Aorta (tissue), 5 donors: ENCODE results near the gene FER. TPM values are rescaled to one million over a fixed set of nuclear protein-coding genes. Genes with fewer than 3 reads are reported as not detected.

ENCODE experiments used
- ATAC-seq: fragments of 200-7000 bp; cut with Tn5 transposase; one replicate; pipeline ENCODE4 v1.9.1; 2022; ENCODE audit warnings: moderate library complexity; ENCODE audit not compliant: low FRiP score
- DNase-seq, 2 donors: peaks; one replicate each; pipeline ENCODE4 v3.0.0-alpha.2; 2020
- H3K27ac ChIP-seq, 2 donors: one replicate each; pipeline ENCODE4 v1.5.1; 2013; ENCODE audit warnings: low read length in 2 of 2, mild to moderate bottlenecking in 2 of 2, moderate library complexity in 2 of 2, control low read depth in 1 of 2, inconsistent platforms in 1 of 2, low read depth in 1 of 2
- H3K27me3 ChIP-seq, 2 donors: one replicate each; pipeline ENCODE4 v1.6.1; 2013; ENCODE audit warnings: control low read depth in 1 of 2, low read length in 1 of 2, mild to moderate bottlenecking in 1 of 2, moderate library complexity in 1 of 2; ENCODE audit not compliant: insufficient read depth in 2 of 2, control insufficient read depth in 1 of 2
- H3K36me3 ChIP-seq, 2 donors: one replicate each; pipeline ENCODE4 v1.6.1; 2013; ENCODE audit warnings: control low read depth in 1 of 2, low read length in 1 of 2, mild to moderate bottlenecking in 1 of 2; ENCODE audit not compliant: insufficient read depth in 2 of 2, control insufficient read depth in 1 of 2
- H3K4me1 ChIP-seq, 2 donors: one replicate each; pipeline ENCODE4 v1.6.1; 2013; ENCODE audit warnings: low read length in 2 of 2, control low read depth in 1 of 2, mild to moderate bottlenecking in 1 of 2, moderate library complexity in 1 of 2; ENCODE audit not compliant: insufficient read depth in 2 of 2, control insufficient read depth in 1 of 2
- H3K4me3 ChIP-seq, 2 donors: one replicate each; pipeline ENCODE4 v1.5.1; 2013; ENCODE audit warnings: low read length in 2 of 2, control low read depth in 1 of 2, mild to moderate bottlenecking in 1 of 2
- H3K9me3 ChIP-seq: one replicate; pipeline ENCODE4 v1.6.1; 2013; ENCODE audit warnings: mild to moderate bottlenecking, low read length; ENCODE audit not compliant: control insufficient read depth
- WGBS, 2 donors: extraction: QIAGEN DNeasy Blood & Tissue Kit; methylation state at CpG; one replicate each; pipeline ENCODE4 v1.1.7; 2013; 5-methylcytosine and 5-hydroxymethylcytosine counted together
- intact Hi-C, 2 donors: fragments of 100-400 bp; cut with DNase I; formaldehyde crosslinking; loops; one replicate each; pipeline versions ENCODE4 v1.14.2 to v1.15.0; 2022
- polyA plus RNA-seq, 2 donors: library from polyadenylated mRNA; stranded (reverse); fragments of 200-250 nt; gene quantifications; one replicate each; pipeline ENCODE4 v1.2.3, GENCODE V29; 2013
- total RNA-seq, 2 donors: library from RNA; stranded (reverse); fragmentation: NEBNext Ultra II Directional; extraction: Animal tissue kit (Norgen Biotek cat#: 25700); gene quantifications; one replicate each; pipeline ENCODE4 v1.2.1, GENCODE V29; 2021
- donor health status: healthy with polysubstance abuse.
- donor health status: Bipolar disorder and iron deficiency.
- donor health status: DM: no; HTN: no; CAD: no.
- donor health status: DM: no; HTN: no; CAD: no.
- donor health status: DM: yes; HTN: yes; CAD: no.

Gene FER
- total and polyA plus RNA-seq, 4 donors: 5.1 to 54.6 (median 27.8) TPM

GRCh38 chr5:108726446-108727235 is 21.1 kb upstream of the FER start:
- Histone ChIP-seq H3K36me3 (no peaks in the 10 kb centered on the region), H3K27ac (peak overlapping the region in 1 of 2 donors; percentile 21)
- intact Hi-C loops: no loop called here

DNA sequence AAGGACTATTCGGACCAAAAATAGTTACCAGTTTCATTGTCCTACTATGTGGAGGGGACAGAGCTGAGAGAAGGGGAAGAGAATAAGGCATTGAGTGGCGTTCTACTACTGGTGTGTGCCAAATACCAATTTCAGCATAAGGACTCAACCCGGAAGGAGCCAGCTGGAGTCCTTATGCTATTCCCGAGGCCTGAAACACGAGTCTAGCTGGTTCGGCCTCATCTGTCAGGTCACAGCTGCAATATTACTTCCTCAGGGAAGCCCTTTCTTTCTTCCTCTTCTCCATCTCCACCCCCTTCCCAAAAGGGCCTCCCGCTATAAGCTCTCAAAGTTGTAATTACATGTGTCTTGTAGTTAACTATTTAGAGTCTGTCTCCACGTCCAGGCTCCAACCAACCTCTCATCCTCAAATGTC is 20.5 kb upstream of the FER start:
- Histone ChIP-seq H3K4me3 (peak overlapping the region; percentile 56 to 80), H3K9me3 (no peaks in the 10 kb centered on the region), H3K36me3 (no peaks in the 10 kb centered on the region), H3K4me1 (no peaks in the 10 kb centered on the region), H3K27ac (peak overlapping the region; percentile 21 to 86), H3K27me3 (no peaks in the 10 kb centered on the region)
- intact Hi-C loops: no loop called here
- peak in 1 of 2 donors; percentile 61 for DNase-seq
- ATAC-seq: peak; percentile 55
- 11 to 14% methylated on average over 8 of the region's 8 CpGs for WGBS, 2 donors

More at GRCh38 chr5:108726446-108727235, 21.1 kb upstream of the FER start:
- H3K27me3 ChIP-seq: no peaks in the 10 kb centered on the region
- no peaks in the 10 kb centered on the region for H3K4me1 ChIP-seq
- 83 to 84% methylated on average over 6 of the region's 6 CpGs for WGBS, 2 donors
- no peak for DNase-seq
- no peak for ATAC-seq
- no peaks in the 10 kb centered on the region for H3K9me3 ChIP-seq
- peak overlapping the region in 1 of 2 donors; percentile 80 for H3K4me3 ChIP-seq

DNA sequence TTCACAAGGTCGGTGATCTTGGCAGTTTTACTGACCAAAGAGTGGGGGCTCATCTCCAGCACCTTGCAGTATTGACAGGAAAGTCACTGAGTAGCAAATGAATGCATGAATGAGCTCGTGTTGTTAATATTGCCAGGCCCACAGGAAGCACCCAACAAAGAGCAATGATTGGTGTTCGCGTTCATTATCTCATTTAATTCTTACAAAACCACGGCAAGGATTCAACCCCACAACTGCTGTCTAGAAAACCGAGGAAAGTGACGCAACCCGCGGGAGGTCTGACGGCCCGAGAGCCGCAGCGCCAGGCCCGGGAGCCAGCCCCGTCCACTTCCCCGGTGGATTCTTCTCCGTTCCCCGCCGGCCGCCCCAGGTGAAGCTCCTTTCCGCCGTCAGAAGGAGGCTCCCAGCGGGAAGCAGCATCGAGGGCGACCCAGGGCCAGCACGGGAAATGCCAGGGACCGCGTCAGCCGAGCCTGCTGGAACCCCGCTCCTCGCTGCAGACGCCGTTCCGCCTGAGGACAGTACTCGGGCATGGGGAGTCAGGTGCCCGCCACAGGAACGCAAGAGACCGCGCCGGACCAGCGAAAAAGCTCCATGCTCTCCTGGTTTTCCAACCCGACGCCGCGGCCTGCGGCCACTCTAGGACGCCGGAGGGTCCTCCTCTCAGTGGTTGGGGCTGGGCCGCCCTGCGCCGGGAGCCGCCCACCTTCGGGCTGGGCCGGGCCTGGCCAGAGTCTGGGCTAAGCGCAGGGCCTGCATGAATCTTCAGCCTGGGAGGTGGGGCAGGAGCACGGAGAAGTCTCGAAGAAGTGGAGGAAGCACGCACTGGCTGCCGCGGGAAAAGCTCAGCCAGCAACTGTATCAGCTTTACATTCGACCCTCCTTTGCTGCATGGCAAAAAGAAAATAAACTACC is 19.8 kb upstream of the FER start:
- intact Hi-C loops: loop anchor here (1.0 kb wide), 1 partner anchor 20 kb away; no protein-coding TSS in a partner anchor
- Histone ChIP-seq H3K4me3 (peak overlapping the region; percentile 56 to 80), H3K4me1 (no peaks in the 10 kb centered on the region), H3K27me3 (no peaks in the 10 kb centered on the region), H3K36me3 (no peaks in the 10 kb centered on the region), H3K27ac (peak overlapping the region in 1 of 2 donors; percentile 86), H3K9me3 (no peaks in the 10 kb centered on the region)
- WGBS, 2 donors: 0% methylated on average over 61 of the region's 61 CpGs
- ATAC-seq (peak; percentile 100), DNase-seq (peak; percentile 95)

DNA sequence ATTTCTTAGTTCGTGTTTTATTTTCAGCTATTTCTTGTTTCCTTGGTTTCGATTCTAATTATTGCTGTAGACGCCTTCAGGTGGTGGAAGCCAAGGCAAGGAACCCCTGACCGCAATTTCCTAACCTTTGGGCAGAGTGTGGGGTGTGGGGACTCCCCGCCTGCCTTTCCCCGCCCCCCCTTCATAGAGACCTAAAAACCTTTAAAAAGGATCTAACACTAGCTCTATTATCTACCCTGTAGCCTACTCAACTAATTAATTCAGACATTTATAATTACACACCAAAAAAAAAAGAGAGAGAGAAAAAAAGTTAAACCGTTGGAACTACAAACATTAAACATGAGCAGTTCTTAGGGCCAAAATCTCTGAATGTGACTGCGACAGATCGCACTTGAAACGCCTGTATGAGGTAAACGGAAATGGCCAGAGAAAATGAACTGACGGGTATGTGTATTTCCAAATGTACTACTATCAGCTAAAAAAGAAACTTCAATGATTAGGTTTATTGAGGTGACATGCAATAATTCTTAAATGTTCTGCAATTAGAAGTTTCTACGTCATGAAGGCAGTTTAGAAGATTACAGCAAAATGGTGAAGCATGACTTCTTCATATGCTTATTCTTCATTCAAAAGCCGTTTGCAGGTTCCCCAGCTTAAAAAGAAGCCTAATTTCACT is 19.0 kb upstream of the FER start:
- H3K4me1 ChIP-seq: no peaks in the 10 kb centered on the region
- no peaks in the 10 kb centered on the region for H3K27me3 ChIP-seq
- ATAC-seq (peak; percentile 49), DNase-seq (no peak)
- WGBS, 2 donors: 44 to 48% methylated on average over 14 of the region's 14 CpGs
- intact Hi-C loops: loop anchor here (1.0 kb wide), 1 partner anchor 20 kb away; no protein-coding TSS in a partner anchor
- no peaks in the 10 kb centered on the region for H3K36me3 ChIP-seq
- no peaks in the 10 kb centered on the region for H3K9me3 ChIP-seq
- peak overlapping the region in 1 of 2 donors; percentile 69 for H3K27ac ChIP-seq
- peak overlapping the region; percentile 34 to 74 for H3K4me3 ChIP-seq

- intact Hi-C loops: no loop called here
- no peak for DNase-seq
- no peaks in the 10 kb centered on the region for H3K36me3 ChIP-seq
- no peak overlapping the region for H3K4me3 ChIP-seq
- 91% methylated on average over 8 of the region's 8 CpGs for WGBS, 2 donors
- no peak overlapping the region for H3K27ac ChIP-seq
- ATAC-seq: no peak
- H3K27me3 ChIP-seq: no peaks in the 10 kb centered on the region
- H3K4me1 ChIP-seq: no peaks in the 10 kb centered on the region
- no peaks in the 10 kb centered on the region for H3K9me3 ChIP-seq
These were observed 18.5 kb upstream of the FER start for GRCh38 chr5:108729242-108729615.

DNA sequence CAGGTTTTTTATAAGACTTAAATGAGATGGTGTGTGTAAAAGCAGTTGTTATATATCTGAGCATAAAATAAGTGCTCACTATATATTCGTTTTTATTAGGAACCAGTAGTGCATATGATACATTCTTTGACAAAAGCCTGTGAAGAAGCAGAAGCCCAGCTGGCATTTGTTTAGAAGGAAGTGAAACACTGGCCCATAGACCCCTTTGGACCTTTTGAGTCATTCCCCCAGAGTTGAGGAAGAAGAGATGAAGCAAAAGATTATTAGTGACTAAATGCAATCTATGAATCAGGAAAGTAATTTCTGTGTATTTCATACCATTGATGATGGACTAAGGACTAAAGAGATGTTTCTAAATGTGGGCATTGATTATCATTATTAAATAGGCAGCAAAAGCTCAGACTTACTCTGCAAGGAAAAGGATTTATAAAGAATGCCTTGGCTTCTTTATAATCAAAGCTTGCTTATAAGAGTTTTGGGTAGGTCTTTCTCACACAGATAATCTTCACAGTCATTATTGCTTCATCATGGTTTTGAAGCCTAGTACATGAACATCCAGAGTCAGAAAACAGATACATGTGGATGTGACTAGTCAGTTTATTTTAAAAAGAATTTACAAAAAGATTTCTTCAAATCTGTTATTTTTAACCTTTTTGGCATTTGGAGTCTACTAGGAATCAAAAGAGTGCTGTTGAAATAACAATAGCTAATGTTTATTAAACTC is 16.9 kb upstream of the FER start:
- no peak overlapping the region for H3K27ac ChIP-seq
- H3K4me3 ChIP-seq: no peak overlapping the region
- no peaks in the 10 kb centered on the region for H3K4me1 ChIP-seq
- WGBS, 2 donors: 79 to 80% methylated on average over 1 of the region's 1 CpG
- H3K36me3 ChIP-seq: no peaks in the 10 kb centered on the region
- no peaks in the 10 kb centered on the region for H3K27me3 ChIP-seq
- no peak for DNase-seq
- no peak for ATAC-seq
- no peaks in the 10 kb centered on the region for H3K9me3 ChIP-seq
- intact Hi-C loops: no loop called here

DNA sequence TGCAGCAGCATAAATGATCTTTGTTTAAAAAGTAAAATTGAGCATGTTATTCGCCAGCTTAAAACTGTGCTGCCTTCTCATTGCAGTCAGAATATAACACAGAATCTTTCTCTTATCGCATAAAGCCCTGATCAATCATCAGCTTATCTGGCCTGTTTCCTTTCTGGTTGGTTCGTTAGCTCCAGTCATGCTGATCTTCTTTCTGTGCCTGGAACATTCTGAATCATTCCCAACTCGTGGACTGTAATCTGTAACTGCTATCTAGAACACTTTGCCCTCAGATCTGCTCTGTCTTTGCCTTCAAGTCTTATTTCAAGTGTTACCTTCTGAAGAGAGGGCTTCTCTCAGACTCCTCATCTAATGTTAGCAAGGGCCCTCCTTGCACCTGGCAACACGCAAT is 11.9 kb upstream of the FER start:
- Histone ChIP-seq H3K36me3 (no peaks in the 10 kb centered on the region), H3K27ac (no peak overlapping the region), H3K27me3 (no peaks in the 10 kb centered on the region), H3K4me1 (no peaks in the 10 kb centered on the region), H3K4me3 (no peak overlapping the region), H3K9me3 (no peaks in the 10 kb centered on the region)
- ATAC-seq: no peak
- DNase-seq: no peak
- WGBS, 2 donors: 41 to 44% methylated on average over 5 of the region's 5 CpGs
- intact Hi-C loops: no loop called here

- WGBS, 2 donors: 94 to 95% methylated on average over 7 of the region's 7 CpGs
- intact Hi-C loops: no loop called here
These were observed 10.8 kb upstream of the FER start for GRCh38 chr5:108736855-108737254.

More at GRCh38 chr5:108736855-108737254, 10.8 kb upstream of the FER start:
- H3K36me3 ChIP-seq: no peaks in the 10 kb centered on the region
- no peaks in the 10 kb centered on the region for H3K9me3 ChIP-seq
- H3K27ac ChIP-seq: no peak overlapping the region
- DNase-seq (no peak), ATAC-seq (no peak)
- H3K4me3 ChIP-seq: no peak overlapping the region
- H3K27me3 ChIP-seq: no peaks in the 10 kb centered on the region
- no peaks in the 10 kb centered on the region for H3K4me1 ChIP-seq
